ENCODE measurements around the gene TMTC3.

DNA sequence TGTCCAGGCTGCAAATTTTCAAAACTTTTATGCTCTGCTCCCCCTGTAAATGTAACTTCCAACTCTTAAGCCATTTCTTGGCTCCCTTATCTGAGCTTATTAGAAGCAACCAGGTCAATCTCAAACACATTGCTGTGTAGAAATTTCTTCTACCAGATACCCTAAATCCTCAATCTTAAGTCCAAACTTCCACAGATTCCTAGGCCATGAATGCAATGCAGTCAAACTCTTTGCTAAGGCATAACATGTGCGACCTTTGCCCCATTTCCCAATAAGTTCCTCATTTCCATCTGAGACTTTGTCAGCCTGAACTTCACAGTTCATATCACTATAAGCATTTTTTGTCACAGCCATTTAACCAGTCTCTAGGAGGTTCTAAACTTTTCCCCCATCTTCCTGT lies 64.5 kb downstream of the TMTC3 start:
- TF ChIP-seq, protein P1, sequence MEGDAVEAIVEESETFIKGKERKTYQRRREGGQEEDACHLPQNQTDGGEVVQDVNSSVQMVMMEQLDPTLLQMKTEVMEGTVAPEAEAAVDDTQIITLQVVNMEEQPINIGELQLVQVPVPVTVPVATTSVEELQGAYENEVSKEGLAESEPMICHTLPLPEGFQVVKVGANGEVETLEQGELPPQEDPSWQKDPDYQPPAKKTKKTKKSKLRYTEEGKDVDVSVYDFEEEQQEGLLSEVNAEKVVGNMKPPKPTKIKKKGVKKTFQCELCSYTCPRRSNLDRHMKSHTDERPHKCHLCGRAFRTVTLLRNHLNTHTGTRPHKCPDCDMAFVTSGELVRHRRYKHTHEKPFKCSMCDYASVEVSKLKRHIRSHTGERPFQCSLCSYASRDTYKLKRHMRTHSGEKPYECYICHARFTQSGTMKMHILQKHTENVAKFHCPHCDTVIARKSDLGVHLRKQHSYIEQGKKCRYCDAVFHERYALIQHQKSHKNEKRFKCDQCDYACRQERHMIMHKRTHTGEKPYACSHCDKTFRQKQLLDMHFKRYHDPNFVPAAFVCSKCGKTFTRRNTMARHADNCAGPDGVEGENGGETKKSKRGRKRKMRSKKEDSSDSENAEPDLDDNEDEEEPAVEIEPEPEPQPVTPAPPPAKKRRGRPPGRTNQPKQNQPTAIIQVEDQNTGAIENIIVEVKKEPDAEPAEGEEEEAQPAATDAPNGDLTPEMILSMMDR (IDR thresholded peaks at IDR 0.05): no peak
- TF ChIP-seq CHD2 (IDR thresholded peaks at IDR 0.05; ENCODE audit: low read length, partially characterized antibody): no peak
- TF ChIP-seq SMC3 (IDR thresholded peaks at IDR 0.05; ENCODE audit: low read depth, low read length): no peak
- TF ChIP-seq RCOR1 (IDR thresholded peaks at IDR 0.05; ENCODE audit: low read length): no peak
- TF ChIP-seq, protein P2, sequence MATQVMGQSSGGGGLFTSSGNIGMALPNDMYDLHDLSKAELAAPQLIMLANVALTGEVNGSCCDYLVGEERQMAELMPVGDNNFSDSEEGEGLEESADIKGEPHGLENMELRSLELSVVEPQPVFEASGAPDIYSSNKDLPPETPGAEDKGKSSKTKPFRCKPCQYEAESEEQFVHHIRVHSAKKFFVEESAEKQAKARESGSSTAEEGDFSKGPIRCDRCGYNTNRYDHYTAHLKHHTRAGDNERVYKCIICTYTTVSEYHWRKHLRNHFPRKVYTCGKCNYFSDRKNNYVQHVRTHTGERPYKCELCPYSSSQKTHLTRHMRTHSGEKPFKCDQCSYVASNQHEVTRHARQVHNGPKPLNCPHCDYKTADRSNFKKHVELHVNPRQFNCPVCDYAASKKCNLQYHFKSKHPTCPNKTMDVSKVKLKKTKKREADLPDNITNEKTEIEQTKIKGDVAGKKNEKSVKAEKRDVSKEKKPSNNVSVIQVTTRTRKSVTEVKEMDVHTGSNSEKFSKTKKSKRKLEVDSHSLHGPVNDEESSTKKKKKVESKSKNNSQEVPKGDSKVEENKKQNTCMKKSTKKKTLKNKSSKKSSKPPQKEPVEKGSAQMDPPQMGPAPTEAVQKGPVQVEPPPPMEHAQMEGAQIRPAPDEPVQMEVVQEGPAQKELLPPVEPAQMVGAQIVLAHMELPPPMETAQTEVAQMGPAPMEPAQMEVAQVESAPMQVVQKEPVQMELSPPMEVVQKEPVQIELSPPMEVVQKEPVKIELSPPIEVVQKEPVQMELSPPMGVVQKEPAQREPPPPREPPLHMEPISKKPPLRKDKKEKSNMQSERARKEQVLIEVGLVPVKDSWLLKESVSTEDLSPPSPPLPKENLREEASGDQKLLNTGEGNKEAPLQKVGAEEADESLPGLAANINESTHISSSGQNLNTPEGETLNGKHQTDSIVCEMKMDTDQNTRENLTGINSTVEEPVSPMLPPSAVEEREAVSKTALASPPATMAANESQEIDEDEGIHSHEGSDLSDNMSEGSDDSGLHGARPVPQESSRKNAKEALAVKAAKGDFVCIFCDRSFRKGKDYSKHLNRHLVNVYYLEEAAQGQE (IDR thresholded peaks at IDR 0.05; ENCODE audit: low read depth, low read length): no peak
- no peak for TF ChIP-seq POLR2AphosphoS5 (IDR thresholded peaks at IDR 0.05; ENCODE audit: low read depth, low read length)
- no peak for TF ChIP-seq TAF1 (IDR thresholded peaks at IDR 0.05; ENCODE audit: borderline replicate concordance, low read depth, low read length)
- no peak for TF ChIP-seq EP300 (IDR thresholded peaks at IDR 0.05; ENCODE audit: borderline replicate concordance in 1 of 2, low read depth in 1 of 2, low read length in 1 of 2)

Measured in SK-N-SH (cell line).